Measurements from ENCODE around the gene ART5. TPM values are rescaled to one million over a fixed set of nuclear protein-coding genes. Genes with fewer than 3 reads are reported as not detected.

The ART5 gene
- total and polyA plus RNA-seq, 2 of the 4 experiments (the other 2 are of a cell fraction), result not detected

DNA sequence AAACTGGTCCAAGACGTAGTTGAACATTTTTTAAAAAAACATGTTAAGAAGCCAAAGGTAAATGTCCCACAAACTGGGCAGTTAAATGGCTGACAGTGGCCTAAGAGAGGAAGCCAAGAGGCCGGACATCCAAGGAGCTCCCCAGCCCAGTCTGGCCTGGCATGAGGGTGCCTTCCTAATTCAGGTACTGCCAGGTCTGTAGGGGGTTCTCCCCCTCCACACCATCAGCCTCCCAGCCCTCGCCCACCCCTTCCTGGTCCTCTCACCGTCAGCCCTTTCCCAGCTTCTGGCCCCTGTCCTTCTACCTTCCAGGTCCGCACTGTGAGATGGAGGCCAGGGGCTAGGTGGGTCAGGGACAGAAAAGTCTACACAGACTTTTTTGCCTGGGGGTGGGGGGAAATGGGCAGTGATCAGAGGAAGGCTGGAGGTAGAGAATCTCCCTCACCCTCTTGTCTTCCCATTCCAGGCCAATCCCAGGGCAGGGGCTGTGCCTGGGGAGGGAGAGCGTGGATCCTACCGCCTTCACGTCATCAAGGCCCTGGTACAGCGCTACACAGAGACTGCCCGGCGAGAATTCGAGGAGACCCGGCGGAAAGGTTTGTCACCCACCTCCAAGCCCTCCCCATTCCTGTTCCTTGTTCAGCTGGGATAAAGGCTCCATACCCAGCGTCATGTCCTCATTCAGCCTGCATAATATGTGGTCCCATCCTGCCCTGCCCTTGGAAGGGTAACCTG is 6.0 kb downstream of the ART5 start:
- in situ Hi-C loops (cut with MboI; ENCODE audit: low sequenced_read_pairs) (no loop called here), dilution Hi-C loops (cut with HindIII; ENCODE audit: low sequenced_read_pairs, unreplicated experiment) (no loop called here), intact Hi-C loops (cut with micrococcal nuclease) (no loop called here)
- no peak overlapping the region for H3K4me2 ChIP-seq (ENCODE audit: low read depth, low read length)
- CTCF ChIA-PET, result no interaction called here
- H2BK120ac ChIP-seq (ENCODE audit: low read depth, low read length), result no peak overlapping the region
- H3K9me1 ChIP-seq (ENCODE audit: insufficient read depth, low read length), result no peaks in the 10 kb centered on the region
- H4K5ac ChIP-seq (ENCODE audit: low read depth, low read length), result no peak overlapping the region
- no peak for ATAC-seq (ENCODE audit: low read depth)
- no peak overlapping the region for H3K14ac ChIP-seq (replicated peaks; ENCODE audit: low read depth, low read length)
- H4K91ac ChIP-seq (ENCODE audit: insufficient read depth, low read depth, low read length), result no peak overlapping the region
- TF ChIP-seq RFX5 (IDR thresholded peaks at IDR 0.05; ENCODE audit: low read depth, low read length), result no peak
- TF ChIP-seq, protein P1, sequence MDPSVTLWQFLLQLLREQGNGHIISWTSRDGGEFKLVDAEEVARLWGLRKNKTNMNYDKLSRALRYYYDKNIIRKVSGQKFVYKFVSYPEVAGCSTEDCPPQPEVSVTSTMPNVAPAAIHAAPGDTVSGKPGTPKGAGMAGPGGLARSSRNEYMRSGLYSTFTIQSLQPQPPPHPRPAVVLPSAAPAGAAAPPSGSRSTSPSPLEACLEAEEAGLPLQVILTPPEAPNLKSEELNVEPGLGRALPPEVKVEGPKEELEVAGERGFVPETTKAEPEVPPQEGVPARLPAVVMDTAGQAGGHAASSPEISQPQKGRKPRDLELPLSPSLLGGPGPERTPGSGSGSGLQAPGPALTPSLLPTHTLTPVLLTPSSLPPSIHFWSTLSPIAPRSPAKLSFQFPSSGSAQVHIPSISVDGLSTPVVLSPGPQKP (IDR thresholded peaks at IDR 0.05; ENCODE audit: borderline replicate concordance, low read depth, low read length), result no peak
- no peak for TF ChIP-seq SMC3 (IDR thresholded peaks at IDR 0.05; ENCODE audit: low read depth, low read length)
- no peak for TF ChIP-seq RCOR1 (IDR thresholded peaks at IDR 0.05; ENCODE audit: insufficient replicate concordance, low read length)
- TF ChIP-seq MAZ (IDR thresholded peaks at IDR 0.05; ENCODE audit: borderline replicate concordance, low read depth, low read length), result no peak
- TF ChIP-seq, protein P2, sequence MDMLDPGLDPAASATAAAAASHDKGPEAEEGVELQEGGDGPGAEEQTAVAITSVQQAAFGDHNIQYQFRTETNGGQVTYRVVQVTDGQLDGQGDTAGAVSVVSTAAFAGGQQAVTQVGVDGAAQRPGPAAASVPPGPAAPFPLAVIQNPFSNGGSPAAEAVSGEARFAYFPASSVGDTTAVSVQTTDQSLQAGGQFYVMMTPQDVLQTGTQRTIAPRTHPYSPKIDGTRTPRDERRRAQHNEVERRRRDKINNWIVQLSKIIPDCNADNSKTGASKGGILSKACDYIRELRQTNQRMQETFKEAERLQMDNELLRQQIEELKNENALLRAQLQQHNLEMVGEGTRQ (IDR thresholded peaks at IDR 0.05; ENCODE audit: low read depth, low read length), result no peak
- no peak for TF ChIP-seq POLR2A (IDR thresholded peaks at IDR 0.05; ENCODE audit: low read depth, low read length)
- TF ChIP-seq NFE2L2 (IDR thresholded peaks at IDR 0.05; ENCODE audit: low read depth, low read length), result no peak
- TF ChIP-seq BHLHE40 (IDR thresholded peaks at IDR 0.05; ENCODE audit: low read depth, low read length), result no peak
- TF ChIP-seq, protein P3, sequence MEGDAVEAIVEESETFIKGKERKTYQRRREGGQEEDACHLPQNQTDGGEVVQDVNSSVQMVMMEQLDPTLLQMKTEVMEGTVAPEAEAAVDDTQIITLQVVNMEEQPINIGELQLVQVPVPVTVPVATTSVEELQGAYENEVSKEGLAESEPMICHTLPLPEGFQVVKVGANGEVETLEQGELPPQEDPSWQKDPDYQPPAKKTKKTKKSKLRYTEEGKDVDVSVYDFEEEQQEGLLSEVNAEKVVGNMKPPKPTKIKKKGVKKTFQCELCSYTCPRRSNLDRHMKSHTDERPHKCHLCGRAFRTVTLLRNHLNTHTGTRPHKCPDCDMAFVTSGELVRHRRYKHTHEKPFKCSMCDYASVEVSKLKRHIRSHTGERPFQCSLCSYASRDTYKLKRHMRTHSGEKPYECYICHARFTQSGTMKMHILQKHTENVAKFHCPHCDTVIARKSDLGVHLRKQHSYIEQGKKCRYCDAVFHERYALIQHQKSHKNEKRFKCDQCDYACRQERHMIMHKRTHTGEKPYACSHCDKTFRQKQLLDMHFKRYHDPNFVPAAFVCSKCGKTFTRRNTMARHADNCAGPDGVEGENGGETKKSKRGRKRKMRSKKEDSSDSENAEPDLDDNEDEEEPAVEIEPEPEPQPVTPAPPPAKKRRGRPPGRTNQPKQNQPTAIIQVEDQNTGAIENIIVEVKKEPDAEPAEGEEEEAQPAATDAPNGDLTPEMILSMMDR (conservative IDR thresholded peaks at IDR 0.05; ENCODE audit: low read depth, low read length), result no peak
- TF ChIP-seq MAFK (IDR thresholded peaks at IDR 0.05; ENCODE audit: low read depth, low read length), result no peak
- TF ChIP-seq MXI1 (IDR thresholded peaks at IDR 0.05; ENCODE audit: borderline replicate concordance, low read depth, low read length), result no peak
- no peak for TF ChIP-seq RAD21 (IDR thresholded peaks at IDR 0.05; ENCODE audit: low read length)
- TF ChIP-seq CHD1 (IDR thresholded peaks at IDR 0.05; ENCODE audit: low read depth, low read length), result no peak
- H3K4me1 ChIP-seq (ENCODE audit: control insufficient read depth, insufficient read depth, low read length), result no peaks in the 10 kb centered on the region
- no peak overlapping the region for H4K8ac ChIP-seq (ENCODE audit: low read depth in 2 of 2, low read length in 2 of 2)
- no peak overlapping the region for H3K56ac ChIP-seq (ENCODE audit: extremely low read depth, insufficient read depth, low read length)
- peaks cover 44% of the 10 kb centered on the region for H3K27me3 ChIP-seq (ENCODE audit: control insufficient read depth, insufficient read depth, low read length)
- H3K36me3 ChIP-seq (ENCODE audit: control insufficient read depth, insufficient read depth, low read length), result no peaks in the 10 kb centered on the region
- no peak overlapping the region for H2BK20ac ChIP-seq (ENCODE audit: low read depth, low read length)
- no peak overlapping the region for H3K18ac ChIP-seq (ENCODE audit: low read depth, low read length)
- POLR2A ChIA-PET (ENCODE audit: unreplicated experiment), result no interaction called here
- no peak overlapping the region for H3K4me3 ChIP-seq (ENCODE audit: insufficient read depth, low read depth, low read length)
- H3K79me1 ChIP-seq (ENCODE audit: low read depth in 1 of 2, low read length in 2 of 2), result no peaks in the 10 kb centered on the region
- DNase-seq, result no peak
- no peak overlapping the region for H2BK15ac ChIP-seq (ENCODE audit: low read depth, low read length)
- H3K9ac ChIP-seq (ENCODE audit: low read depth, low read length), result no peak overlapping the region
- no TSS peak for BruUV-seq (replicated peaks)
- no peaks in the 10 kb centered on the region for H3K9me3 ChIP-seq (ENCODE audit: control insufficient read depth, insufficient read depth, low read length)
- no peak overlapping the region for H2BK5ac ChIP-seq (ENCODE audit: low read depth, low read length, poor library complexity, severe bottlenecking)
- no peak overlapping the region for H3K27ac ChIP-seq (ENCODE audit: insufficient read depth, low read length)
- H3K4ac ChIP-seq (ENCODE audit: low read depth, low read length), result no peak overlapping the region
- no peak overlapping the region for H2AK9ac ChIP-seq (replicated peaks; ENCODE audit: low read depth, low read length, poor library complexity)
- no peaks in the 10 kb centered on the region for H4K20me1 ChIP-seq (ENCODE audit: insufficient read depth, low read length)
- no peak overlapping the region for H2AK5ac ChIP-seq (ENCODE audit: low read depth, low read length)
- 71% methylated on average over 7 of the region's 15 CpGs; no CpG with 5 or more reads in 1 of the 2 experiments for WGBS, 2 experiments (ENCODE audit: extremely low coverage in 2 of 2, insufficient read length in 1 of 2)
- H3K23ac ChIP-seq (ENCODE audit: low read depth, low read length), result no peak overlapping the region
- no peak overlapping the region for H2AFZ ChIP-seq (replicated peaks; ENCODE audit: low read length, poor library complexity)
